H9 (cell line): ENCODE measurements around the gene TIMM50. TPM values are rescaled to one million over a fixed set of nuclear protein-coding genes. Genes with fewer than 3 reads are reported as not detected.

Source experiments
- DNase-seq: peaks from one replicate; pipeline ENCODE4 v3.0.0-alpha.2; 2017
- H2AFZ ChIP-seq: one replicate; pipeline ENCODE4 v1.6.1; 2013; ENCODE audit warnings: mild to moderate bottlenecking, low read length, control low read depth, moderate library complexity
- H2AK5ac ChIP-seq: 2 replicates; pipeline ENCODE4 v1.6.1; 2013; ENCODE audit warnings: low read length, control low read depth, mixed read lengths; ENCODE audit not compliant: insufficient read length
- H2BK120ac ChIP-seq: one replicate; pipeline ENCODE4 v1.6.1; 2013; ENCODE audit warnings: low read depth, mild to moderate bottlenecking, low read length, control low read depth, inconsistent platforms; ENCODE audit not compliant: poor library complexity, severe bottlenecking
- H2BK12ac ChIP-seq: 2 replicates; pipeline ENCODE4 v1.6.1; 2013; ENCODE audit warnings: low read length, control low read depth, mixed read lengths, low read depth; ENCODE audit not compliant: insufficient read length
- H2BK15ac ChIP-seq: 2 replicates; pipeline ENCODE4 v1.6.1; 2013; ENCODE audit warnings: low read depth, low read length, control low read depth
- H2BK20ac ChIP-seq: one replicate; pipeline ENCODE4 v1.6.1; 2013; ENCODE audit warnings: low read depth, mild to moderate bottlenecking, low read length, control low read depth, inconsistent platforms; ENCODE audit not compliant: poor library complexity, severe bottlenecking
- H2BK5ac ChIP-seq: 2 replicates; pipeline ENCODE4 v1.6.1; 2013; ENCODE audit warnings: low read length, control low read depth, mixed read lengths; ENCODE audit not compliant: insufficient read length
- H3K14ac ChIP-seq: 2 replicates; pipeline ENCODE4 v1.6.1; 2013; ENCODE audit warnings: low read length, control low read depth; ENCODE audit not compliant: insufficient read depth
- H3K18ac ChIP-seq: 2 replicates; pipeline ENCODE4 v1.6.1; 2013; ENCODE audit warnings: low read depth, mild to moderate bottlenecking, mixed read lengths, low read length, control low read depth; ENCODE audit not compliant: insufficient read length
- H3K23ac ChIP-seq: 2 replicates; pipeline ENCODE4 v1.6.1; 2013; ENCODE audit warnings: low read length, control low read depth, mixed read lengths, low read depth; ENCODE audit not compliant: insufficient read length
- H3K23me2 ChIP-seq: 2 replicates; pipeline ENCODE4 v1.6.1; 2013; ENCODE audit warnings: low read depth, mild to moderate bottlenecking, mixed read lengths, low read length, control low read depth; ENCODE audit not compliant: insufficient read length, poor library complexity, severe bottlenecking
- H3K27ac ChIP-seq: 2 replicates; pipeline ENCODE4 v1.5.1; 2013; ENCODE audit warnings: low read length, control low read depth, mixed read lengths, low read depth; ENCODE audit not compliant: insufficient read length
- H3K27me3 ChIP-seq: 2 replicates; pipeline ENCODE4 v1.6.1; 2013; ENCODE audit warnings: low read length, control low read depth, inconsistent platforms; ENCODE audit not compliant: insufficient read depth
- H3K4ac ChIP-seq: 2 replicates; pipeline ENCODE4 v1.6.1; 2013; ENCODE audit warnings: low read depth, mild to moderate bottlenecking, control low read depth, inconsistent platforms, low read length, moderate library complexity
- H3K4me1 ChIP-seq: 2 replicates; pipeline ENCODE4 v1.6.1; 2013; ENCODE audit warnings: low read length, control low read depth, inconsistent platforms; ENCODE audit not compliant: insufficient read depth
- H3K4me2 ChIP-seq: 2 replicates; pipeline ENCODE4 v1.6.1; 2013; ENCODE audit warnings: low read length, control low read depth, mixed read lengths; ENCODE audit not compliant: insufficient read length, insufficient read depth
- H3K56ac ChIP-seq: 2 replicates; pipeline ENCODE4 v1.6.1; 2013; ENCODE audit warnings: low read depth, mild to moderate bottlenecking, mixed read lengths, low read length, control low read depth; ENCODE audit not compliant: insufficient read length
- H3K79me1 ChIP-seq: 2 replicates; pipeline ENCODE4 v1.6.1; 2013; ENCODE audit warnings: low read depth, mild to moderate bottlenecking, moderate library complexity, low read length, control low read depth, inconsistent platforms; ENCODE audit not compliant: insufficient read depth, poor library complexity, severe bottlenecking
- H3K79me2 ChIP-seq: 2 replicates; pipeline ENCODE4 v1.6.1; 2013; ENCODE audit warnings: low read length, control low read depth, inconsistent platforms; ENCODE audit not compliant: insufficient read depth
- H3K9ac ChIP-seq: 2 replicates; pipeline ENCODE4 v1.6.1; 2013; ENCODE audit warnings: low read length, control low read depth, mixed read lengths; ENCODE audit not compliant: insufficient read length; ENCODE audit errors: extremely low read depth
- H3K9me3 ChIP-seq: one replicate; pipeline ENCODE4 v1.6.1; 2013; ENCODE audit warnings: low read depth, low read length, inconsistent platforms; ENCODE audit not compliant: control insufficient read depth
- H3T11ph ChIP-seq: one replicate; pipeline ENCODE4 v1.6.1; 2013; ENCODE audit warnings: mild to moderate bottlenecking, low read length, control low read depth, inconsistent platforms
- H4K20me1 ChIP-seq: one replicate; pipeline ENCODE4 v1.6.1; 2013; ENCODE audit not compliant: control insufficient read depth, insufficient read length, insufficient read depth
- H4K5ac ChIP-seq: 2 replicates; pipeline ENCODE4 v1.6.1; 2013; ENCODE audit warnings: low read depth, mild to moderate bottlenecking, mixed read lengths, low read length, control low read depth; ENCODE audit not compliant: insufficient read length
- H4K8ac ChIP-seq: replicated peaks from 2 replicates; pipeline ENCODE4 v1.6.1; 2013; ENCODE audit warnings: low read length, control low read depth, mixed read lengths, low read depth; ENCODE audit not compliant: insufficient read length
- H4K91ac ChIP-seq: 2 replicates; pipeline ENCODE4 v1.6.1; 2013; ENCODE audit warnings: low read depth, mild to moderate bottlenecking, moderate library complexity, mixed read lengths, low read length, control low read depth; ENCODE audit not compliant: insufficient read length
- H3K27ac Mint-ChIP-seq, 3 experiments: 2 replicates in 2 of 3; 3 replicates in 1 of 3; pipeline ENCODE4 v1.8.0; 2020 to 2021; ENCODE audit warnings: mixed read lengths in 3 of 3, mild to moderate bottlenecking in 1 of 3, moderate library complexity in 1 of 3
- H3K27me3 Mint-ChIP-seq: 2 replicates; pipeline ENCODE4 v1.8.0; 2021; ENCODE audit warnings: low read depth, mild to moderate bottlenecking, moderate library complexity, mixed read lengths
- H3K36me3 Mint-ChIP-seq, 3 experiments: 2 replicates in 2 of 3; 3 replicates in 1 of 3; pipeline ENCODE4 v1.8.0; 2020 to 2021; ENCODE audit warnings: low read depth in 3 of 3, mixed read lengths in 3 of 3; ENCODE audit not compliant: insufficient read depth in 1 of 3
- H3K4me1 Mint-ChIP-seq, 2 experiments: 2 replicates each; pipeline ENCODE4 v1.8.0; 2020; ENCODE audit warnings: mixed read lengths in 2 of 2
- H3K4me3 Mint-ChIP-seq, 2 experiments: 2 replicates in 1 of 2; 3 replicates in 1 of 2; pipeline ENCODE4 v1.8.0; 2020 to 2021; ENCODE audit warnings: mild to moderate bottlenecking in 2 of 2, mixed read lengths in 2 of 2, moderate library complexity in 1 of 2
- H3K9me3 Mint-ChIP-seq, 2 experiments: 2 replicates in 1 of 2; 3 replicates in 1 of 2; pipeline ENCODE4 v1.8.0; 2020; ENCODE audit warnings: mild to moderate bottlenecking in 2 of 2, mixed read lengths in 2 of 2, moderate library complexity in 1 of 2
- WGBS: extraction: QIAGEN DNeasy Blood & Tissue Kit; methylation state at CpG from one replicate; pipeline ENCODE4 v1.1.7; 2013; ENCODE audit warnings: missing lambda C conversion rate, low lambda C conversion rate, mixed read lengths; ENCODE audit not compliant: insufficient read length; ENCODE audit errors: extremely low coverage; 5-methylcytosine and 5-hydroxymethylcytosine counted together
- total RNA-seq: library from RNA; stranded (reverse); gene quantifications from 2 replicates; pipeline ENCODE4 v1.2.1, GENCODE V29; 2021
- TF ChIP-seq, protein P1 (sequence below): fragments of 200-600 bp; sonication (generic); conservative IDR thresholded peaks from 3 replicates; pipeline ENCODE4 v1.8.0; 2021; ENCODE audit warnings: antibody characterized with exemption, mild to moderate bottlenecking

TIMM50 gene
- total RNA-seq, 1 experiment from 2014 or later: 128 TPM

DNA sequence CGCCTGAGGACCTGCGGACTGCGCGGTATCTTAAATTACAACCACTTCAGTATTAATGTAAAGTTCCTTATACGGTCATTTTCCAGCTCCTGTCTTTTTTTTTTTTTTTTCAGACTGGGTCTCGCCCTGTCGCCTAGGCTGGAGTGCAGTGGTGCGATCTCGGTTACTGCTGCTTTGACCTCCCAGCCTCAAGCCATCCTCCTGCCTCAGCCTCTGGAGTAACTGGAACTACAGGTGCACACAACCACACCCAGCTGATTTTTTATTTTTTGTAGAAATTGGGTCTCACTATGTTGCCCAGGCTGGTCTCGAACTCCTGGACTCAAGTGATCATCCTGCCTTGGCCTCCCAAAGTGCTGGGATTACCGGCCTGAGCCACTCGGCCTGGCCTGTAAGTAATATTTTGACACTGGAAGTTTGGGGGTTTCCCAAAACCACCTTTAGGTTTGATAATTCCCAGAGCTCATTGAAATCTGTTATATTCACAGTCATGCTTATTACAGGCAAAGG, 52.4 kb downstream of the TIMM50 start:
- peak overlapping the region; percentile 37 to 96; a peak in 2 of 5 replicates for H3K4me3 Mint-ChIP-seq

More for the DNA sequence above, 52.4 kb downstream of the TIMM50 start:
- peaks cover 5 to 6% of the 10 kb centered on the region in 2 experiments for H3K4me1 Mint-ChIP-seq
- DNase-seq: no peak
- no peak overlapping the region for H3K27ac Mint-ChIP-seq
- Histone ChIP-seq H3K18ac (no peak overlapping the region), H3T11ph (no peak overlapping the region), H3K23me2 (peaks cover 5% of the 10 kb centered on the region), H3K4ac (no peak overlapping the region), H4K91ac (no peak overlapping the region), H3K4me1 (no peaks in the 10 kb centered on the region), H2BK12ac (no peak overlapping the region), H3K4me2 (no peak overlapping the region), H4K20me1 (no peaks in the 10 kb centered on the region), H3K9ac (no peak overlapping the region), H2BK15ac (no peak overlapping the region), H3K23ac (no peak overlapping the region), H3K9me3 (no peaks in the 10 kb centered on the region), H2AFZ (no peak overlapping the region), H3K79me2 (no peaks in the 10 kb centered on the region; the same call in 1 of the 2 replicates), H3K14ac (no peak overlapping the region), H2AK5ac (no peak overlapping the region), H4K8ac (no peak overlapping the region), H3K27ac (no peak overlapping the region), H2BK20ac (no peak overlapping the region), H3K79me1 (no peaks in the 10 kb centered on the region), H3K27me3 (no peaks in the 10 kb centered on the region; the same call in 1 of the 2 replicates), H2BK120ac (no peak overlapping the region), H4K5ac (no peak overlapping the region), H2BK5ac (no peak overlapping the region), H3K56ac (no peak overlapping the region)
- H3K36me3 Mint-ChIP-seq: peaks cover 0 to 5% (median 3%) of the 10 kb centered on the region in 3 experiments; a peak in 5 of 7 replicates
- TF ChIP-seq, protein P1, sequence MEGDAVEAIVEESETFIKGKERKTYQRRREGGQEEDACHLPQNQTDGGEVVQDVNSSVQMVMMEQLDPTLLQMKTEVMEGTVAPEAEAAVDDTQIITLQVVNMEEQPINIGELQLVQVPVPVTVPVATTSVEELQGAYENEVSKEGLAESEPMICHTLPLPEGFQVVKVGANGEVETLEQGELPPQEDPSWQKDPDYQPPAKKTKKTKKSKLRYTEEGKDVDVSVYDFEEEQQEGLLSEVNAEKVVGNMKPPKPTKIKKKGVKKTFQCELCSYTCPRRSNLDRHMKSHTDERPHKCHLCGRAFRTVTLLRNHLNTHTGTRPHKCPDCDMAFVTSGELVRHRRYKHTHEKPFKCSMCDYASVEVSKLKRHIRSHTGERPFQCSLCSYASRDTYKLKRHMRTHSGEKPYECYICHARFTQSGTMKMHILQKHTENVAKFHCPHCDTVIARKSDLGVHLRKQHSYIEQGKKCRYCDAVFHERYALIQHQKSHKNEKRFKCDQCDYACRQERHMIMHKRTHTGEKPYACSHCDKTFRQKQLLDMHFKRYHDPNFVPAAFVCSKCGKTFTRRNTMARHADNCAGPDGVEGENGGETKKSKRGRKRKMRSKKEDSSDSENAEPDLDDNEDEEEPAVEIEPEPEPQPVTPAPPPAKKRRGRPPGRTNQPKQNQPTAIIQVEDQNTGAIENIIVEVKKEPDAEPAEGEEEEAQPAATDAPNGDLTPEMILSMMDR: no peak; the same call in 2 of the 3 replicates
- H3K27me3 Mint-ChIP-seq: peaks cover 6% of the 10 kb centered on the region
- peaks cover 0 to 3% of the 10 kb centered on the region in 2 experiments; a peak in 2 of 5 replicates for H3K9me3 Mint-ChIP-seq
- no CpG with 5 or more reads among the region's 12 CpGs for WGBS
